ENCODE measurements around the gene SF3B2. TPM values are rescaled to one million over a fixed set of nuclear protein-coding genes. Genes with fewer than 3 reads are reported as not detected.
"Not testable (repeated sequence)": the region's sequence is repeated elsewhere in the genome, so short reads cannot be mapped to it uniquely, and the experiment has no call there.

The SF3B2 gene
- total RNA-seq, 1 donor from 2014 or later, result 145 TPM

DNA sequence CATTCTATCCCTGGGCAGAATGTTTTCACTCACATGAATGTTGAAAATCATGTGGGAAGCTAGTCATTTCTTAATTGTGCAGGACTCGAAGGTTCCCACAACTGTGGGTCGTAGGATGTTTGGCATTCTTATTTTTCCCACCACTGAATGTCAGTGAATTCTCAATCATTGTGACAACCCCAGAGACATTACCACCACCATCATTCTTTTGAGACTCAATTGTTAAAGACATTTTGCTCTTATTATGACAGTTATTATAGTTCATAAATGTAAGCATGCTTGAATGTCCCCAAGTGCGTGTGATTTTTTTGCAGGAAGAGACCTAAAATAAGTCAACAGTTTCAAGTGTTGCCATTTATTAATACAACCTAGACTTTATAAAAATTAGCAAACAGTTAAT, 36.9 kb downstream of the SF3B2 start:
- no peaks in the 10 kb centered on the region for H3K27me3 ChIP-seq (ENCODE audit: low read depth)
- intact Hi-C loops (cut with DNase I), result no loop called here
- no peaks in the 10 kb centered on the region for H3K9me3 ChIP-seq
- H3K4me3 ChIP-seq, result no peak overlapping the region
- DNase-seq (no peak), ATAC-seq (no peak)
- peaks cover 2% of the 10 kb centered on the region for H3K4me1 ChIP-seq
- H3K36me3 ChIP-seq, result no peaks in the 10 kb centered on the region
- TF ChIP-seq, protein P1, sequence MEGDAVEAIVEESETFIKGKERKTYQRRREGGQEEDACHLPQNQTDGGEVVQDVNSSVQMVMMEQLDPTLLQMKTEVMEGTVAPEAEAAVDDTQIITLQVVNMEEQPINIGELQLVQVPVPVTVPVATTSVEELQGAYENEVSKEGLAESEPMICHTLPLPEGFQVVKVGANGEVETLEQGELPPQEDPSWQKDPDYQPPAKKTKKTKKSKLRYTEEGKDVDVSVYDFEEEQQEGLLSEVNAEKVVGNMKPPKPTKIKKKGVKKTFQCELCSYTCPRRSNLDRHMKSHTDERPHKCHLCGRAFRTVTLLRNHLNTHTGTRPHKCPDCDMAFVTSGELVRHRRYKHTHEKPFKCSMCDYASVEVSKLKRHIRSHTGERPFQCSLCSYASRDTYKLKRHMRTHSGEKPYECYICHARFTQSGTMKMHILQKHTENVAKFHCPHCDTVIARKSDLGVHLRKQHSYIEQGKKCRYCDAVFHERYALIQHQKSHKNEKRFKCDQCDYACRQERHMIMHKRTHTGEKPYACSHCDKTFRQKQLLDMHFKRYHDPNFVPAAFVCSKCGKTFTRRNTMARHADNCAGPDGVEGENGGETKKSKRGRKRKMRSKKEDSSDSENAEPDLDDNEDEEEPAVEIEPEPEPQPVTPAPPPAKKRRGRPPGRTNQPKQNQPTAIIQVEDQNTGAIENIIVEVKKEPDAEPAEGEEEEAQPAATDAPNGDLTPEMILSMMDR (IDR thresholded peaks at IDR 0.05), result no peak
- H3K27ac ChIP-seq, result no peak overlapping the region

DNA sequence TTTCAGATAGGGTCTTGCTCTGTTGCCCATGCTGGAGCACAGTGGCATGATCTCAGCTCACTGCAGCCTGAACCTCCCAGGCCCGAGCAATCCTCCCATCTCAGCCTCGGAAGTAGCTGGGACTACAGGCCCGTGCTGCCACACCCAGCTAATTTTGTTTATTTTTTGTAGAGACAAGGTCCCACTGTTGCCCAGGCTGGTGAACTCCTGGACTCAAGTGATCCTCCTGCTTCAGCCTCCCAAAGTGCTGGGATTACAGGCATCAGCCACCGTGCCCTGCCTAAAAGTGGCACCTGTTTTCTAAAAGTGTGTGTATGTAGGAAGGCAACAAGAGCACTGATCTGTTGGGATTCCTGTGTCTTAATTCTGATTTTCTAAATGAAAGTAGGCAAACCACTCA, 38.1 kb downstream of the SF3B2 start:
- Histone ChIP-seq H3K9me3 (no peaks in the 10 kb centered on the region), H3K4me3 (no peak overlapping the region), H3K27ac (no peak overlapping the region), H3K4me1 (no peaks in the 10 kb centered on the region), H3K27me3 (ENCODE audit: low read depth) (no peaks in the 10 kb centered on the region), H3K36me3 (no peaks in the 10 kb centered on the region)
- TF ChIP-seq, protein P1 (IDR thresholded peaks at IDR 0.05), result no peak
- no peak for DNase-seq
- no peak for ATAC-seq
- intact Hi-C loops (cut with DNase I), result no loop called here

DNA sequence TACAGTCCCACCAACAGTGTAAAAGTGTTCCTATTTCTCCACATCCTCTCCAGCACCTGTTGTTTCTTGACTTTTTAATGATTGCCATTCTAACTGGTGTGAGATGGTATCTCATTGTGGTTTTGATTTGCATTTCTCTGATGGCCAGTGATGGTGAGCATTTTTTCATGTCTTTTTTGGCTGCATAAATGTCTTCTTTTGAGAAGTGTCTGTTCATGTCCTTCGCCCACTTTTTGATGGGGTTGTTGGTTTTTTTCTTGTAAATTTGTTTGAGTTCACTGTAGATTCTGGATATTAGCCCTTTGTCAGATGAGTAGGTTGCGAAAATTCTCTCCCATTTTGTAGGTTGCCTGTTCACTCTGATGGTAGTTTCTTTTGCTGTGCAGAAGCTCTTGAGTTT, 40.0 kb downstream of the SF3B2 start:
- H3K27ac ChIP-seq; H3K27me3 ChIP-seq (ENCODE audit: low read depth); H3K9me3 ChIP-seq; DNase-seq; H3K4me3 ChIP-seq; H3K4me1 ChIP-seq; intact Hi-C loops (cut with DNase I); ATAC-seq; H3K36me3 ChIP-seq: not testable (repeated sequence)

DNA sequence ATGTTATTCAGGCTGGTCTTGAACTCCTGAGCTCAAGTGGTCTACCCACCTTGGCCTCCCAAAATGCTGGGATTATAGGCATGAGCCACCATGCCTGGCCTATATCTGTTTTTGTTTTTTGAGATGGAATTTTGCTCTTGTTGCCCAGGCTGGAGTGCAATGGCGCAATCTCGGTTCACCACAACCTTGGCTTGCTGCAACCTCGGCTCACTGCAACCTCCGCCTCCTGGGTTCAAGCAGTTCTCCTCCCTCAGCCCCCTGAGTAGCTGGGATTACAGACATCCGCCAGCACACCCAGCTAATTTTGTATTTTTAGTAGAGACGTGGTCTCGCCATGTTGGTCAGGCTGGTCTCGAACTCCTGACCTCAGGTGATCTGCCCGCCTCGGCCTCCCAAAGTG, 47.6 kb downstream of the SF3B2 start:
- not testable (repeated sequence) for DNase-seq, H3K27ac ChIP-seq, ATAC-seq

DNA sequence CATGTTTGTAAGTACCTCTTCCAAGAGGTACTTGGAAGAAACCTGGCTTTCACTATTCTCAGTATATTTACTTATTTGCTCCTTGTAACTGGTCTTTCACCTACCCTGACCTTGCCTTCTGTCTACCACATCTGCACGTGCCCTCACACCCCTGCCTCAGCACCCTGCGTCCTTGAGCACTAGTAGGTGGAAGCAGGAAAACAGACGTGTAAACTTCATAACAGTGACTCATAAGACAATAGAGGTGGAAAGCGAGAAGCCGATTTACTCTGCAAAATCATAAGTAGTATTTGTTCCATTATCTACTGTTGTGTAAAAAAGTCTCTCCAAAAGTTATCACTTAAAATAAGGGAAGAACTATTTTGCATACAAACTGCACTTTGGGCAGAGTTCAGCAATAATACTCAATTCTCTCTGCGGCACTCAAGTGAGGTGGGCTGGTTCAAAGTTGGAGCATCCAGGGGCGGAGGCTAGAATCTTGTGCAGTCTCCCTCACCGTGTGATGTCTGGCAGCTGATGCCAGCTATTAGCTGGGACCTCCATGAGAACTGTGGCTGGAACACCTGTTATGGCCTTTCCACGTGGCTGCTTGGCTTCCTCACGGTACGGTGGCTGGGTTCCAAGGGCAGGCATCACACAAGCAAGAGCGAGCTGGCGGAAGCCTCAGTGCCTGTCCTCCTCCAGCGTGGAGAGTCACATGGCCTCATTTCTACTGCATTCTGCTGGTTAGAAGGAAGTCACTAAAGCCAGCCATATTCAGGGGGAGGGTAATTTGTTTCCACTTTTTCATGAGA, 48.3 kb downstream of the SF3B2 start:
- Histone ChIP-seq H3K4me1 (peaks cover 24% of the 10 kb centered on the region), H3K4me3 (peak overlapping the region; percentile 22)
- intact Hi-C loops (cut with DNase I), result no loop called here

More for the DNA sequence above, 47.6 kb downstream of the SF3B2 start:
- H3K4me1 ChIP-seq, result peaks cover 24% of the 10 kb centered on the region
- intact Hi-C loops (cut with DNase I); H3K9me3 ChIP-seq; H3K4me3 ChIP-seq; H3K27me3 ChIP-seq (ENCODE audit: low read depth); H3K36me3 ChIP-seq: not testable (repeated sequence)

DNA sequence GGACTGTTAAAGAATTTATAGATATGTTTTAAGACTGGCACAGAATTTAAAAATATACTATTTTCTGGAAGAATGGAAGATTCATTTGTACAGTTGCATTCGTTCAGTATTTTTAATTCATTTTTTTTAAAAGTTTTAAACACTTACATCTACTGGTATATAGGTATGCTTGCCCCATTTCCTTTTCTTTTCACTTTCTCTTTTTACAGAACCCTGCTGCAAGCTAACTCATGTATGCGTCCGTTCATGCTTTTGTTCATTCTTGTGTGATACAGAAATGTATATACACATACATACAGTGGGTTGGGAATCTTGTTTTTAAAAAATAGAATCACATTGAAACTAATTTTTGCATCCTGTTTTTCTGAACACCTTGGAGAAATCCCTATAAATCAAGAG, 48.9 kb downstream of the SF3B2 start:
- peak overlapping the region; percentile 18 for H3K27ac ChIP-seq
- no peak for ATAC-seq

More for the DNA sequence above, 48.3 kb downstream of the SF3B2 start:
- DNase-seq, result peak; percentile 79
- Histone ChIP-seq H3K27ac (peak overlapping the region; percentile 18), H3K27me3 (ENCODE audit: low read depth) (no peaks in the 10 kb centered on the region), H3K9me3 (no peaks in the 10 kb centered on the region), H3K36me3 (no peaks in the 10 kb centered on the region)
- TF ChIP-seq, protein P1 (IDR thresholded peaks at IDR 0.05), result no peak
- peak; percentile 87 to 90 for ATAC-seq

More for the DNA sequence above, 48.9 kb downstream of the SF3B2 start:
- H3K36me3 ChIP-seq, result no peaks in the 10 kb centered on the region
- H3K27me3 ChIP-seq (ENCODE audit: low read depth), result no peaks in the 10 kb centered on the region
- H3K4me3 ChIP-seq, result peak overlapping the region; percentile 22
- H3K4me1 ChIP-seq, result peaks cover 24% of the 10 kb centered on the region
- TF ChIP-seq, protein P1 (IDR thresholded peaks at IDR 0.05), result no peak
- intact Hi-C loops (cut with DNase I), result no loop called here
- no peak for DNase-seq
- H3K9me3 ChIP-seq, result no peaks in the 10 kb centered on the region

All from lower lobe of right lung (tissue), 2 donors.